ENCODE data around the gene KLHL30. TPM values are rescaled to one million over a fixed set of nuclear protein-coding genes. Genes with fewer than 3 reads are reported as not detected.

Gene KLHL30
- 1.6 and 6.3 TPM in 2 replicates for total RNA-seq

GRCh38 chr2:238138331-238139195 lies at the start of gene KLHL30:
Gene KLHL30 (plus strand): TSS chr2:238138668. CDS start chr2:238140755, 2,087 bp downstream.

GRCh38 chr2:238100049-238100820 lies 38.2 kb upstream of the KLHL30 start, which contains the start of gene ESPNL:
Gene ESPNL (plus strand): TSS chr2:238100340. CDS start chr2:238100420, 80 bp downstream.

GRCh38 chr2:238158509-238159070 lies 20.1 kb downstream of the KLHL30 start, which contains the start of gene ERFE:
Gene ERFE (plus strand): TSS chr2:238158970. CDS start chr2:238159008, 38 bp downstream.

Other genes with a start within 250 kb of the KLHL30 start
- 34.6 and 44.5 TPM in 2 replicates for gene UBE2F, start 171.7 kb upstream of the KLHL30 start, total RNA-seq
- gene SCLY, start 77.7 kb upstream of the KLHL30 start, total RNA-seq: 10.6 and 11.0 TPM in 2 replicates
- gene ESPNL, start 38.3 kb upstream of the KLHL30 start, total RNA-seq: 0.06 and 0.40 TPM in 2 replicates
- 0.92 and 0.99 TPM in 2 replicates for gene ERFE, start 20.3 kb downstream of the KLHL30 start, total RNA-seq
- 20.3 and 24.1 TPM in 2 replicates for gene ILKAP, start 65.0 kb downstream of the KLHL30 start, total RNA-seq
- gene HES6, start 101.4 kb downstream of the KLHL30 start, total RNA-seq: 1.7 and 1.8 TPM in 2 replicates
- 4.1 and 5.0 TPM in 2 replicates for gene PER2, start 149.9 kb downstream of the KLHL30 start, total RNA-seq
- gene TRAF3IP1, start 181.8 kb downstream of the KLHL30 start, total RNA-seq: 9.1 and 11.3 TPM in 2 replicates

All from aortic smooth muscle cell (primary cell).